Heart left ventricle (tissue), 13 donors: ENCODE measurements around the gene C3.
"Not testable (repeated sequence)": the region's sequence is repeated elsewhere in the genome, so short reads cannot be mapped to it uniquely, and the experiment has no call there.

Experiments
- CTCF ChIP-seq, 12 donors: fragments of 200-600 bp; sonication (generic) in 4 of 12; IDR thresholded peaks; one replicate each; pipeline versions ENCODE4 v1.5.0 to v1.8.0; 2018 to 2022; ENCODE audit warnings: antibody characterized with exemption in 12 of 12, mild to moderate bottlenecking in 5 of 12
- POLR2A ChIP-seq, 2 donors: fragments of 450-650 bp; IDR thresholded peaks; one replicate each; pipeline ENCODE4 v1.6.1; 2017; ENCODE audit warnings: antibody characterized with exemption in 2 of 2, mild to moderate bottlenecking in 2 of 2, moderate library complexity in 2 of 2
- donor health status: ischemic (EF 13 %, LVEDD 7.1; RV severe dilation, severe dysfunction).
- donor health status: DM: no; HTN: yes; CAD: no.
- donor health status: DM: no; HTN: no; CAD: no.
- donor health status: ischemic (EF 25% LVEDD 6.9; RV normal size, moderate dysfunction).
- donor health status: ischemic (EF 25% LVEDD 5.7; RV mildly dilated, moderate dysfunction).
- donor health status: ischemic (EF 35%, LVEDD 5.7; RV mildly dilated, moderate dysfunction).
- donor health status: nonischemic (EF 11% LVEDD 7.7; RV severe dilation, severe dysfunction).
- donor health status: DM: yes; HTN: yes; CAD: no.
- donor health status: PGD.
- donor health status: ischemic (EF 29% LVEDD 5.4; RV normal size, mild dysfunction).
- donor health status: nonischemic (EF 23%, LVEDD 6.1; RV moderate dilation, normal function).

GRCh38 chr19:6748543-6748942 is 28.1 kb upstream of the C3 start:
- TF ChIP-seq CTCF, POLR2A (IDR thresholded peaks at IDR 0.05): not testable (repeated sequence)
